Stimulated activated CD4-positive, alpha-beta T cell treated with anti-CD3 and anti-CD28 coated beads, Interleukin-15, amount 100 ng/mL, for 24 hours (primary cell): ENCODE data around the gene NBPF1.
A peak's percentile ranks its signal among the peaks of the same experiment; 100 is the strongest.
"Not testable (repeated sequence)": the region's sequence is repeated elsewhere in the genome, so short reads cannot be mapped to it uniquely, and the experiment has no call there.

Source experiments
- DNase-seq: peaks from one replicate; pipeline ENCODE4 v3.0.0-alpha.2; 2020

Gene NBPF1

GRCh38 chr1:16613185-16614147 lies at the start of gene NBPF1:
Gene NBPF1, minus strand, starts transcription at chr1:16613564.
- peak; percentile 100 for DNase-seq

GRCh38 chr1:16658234-16658633 lies 44.9 kb upstream of the NBPF1 start:
- not testable (repeated sequence) for DNase-seq

DNA sequence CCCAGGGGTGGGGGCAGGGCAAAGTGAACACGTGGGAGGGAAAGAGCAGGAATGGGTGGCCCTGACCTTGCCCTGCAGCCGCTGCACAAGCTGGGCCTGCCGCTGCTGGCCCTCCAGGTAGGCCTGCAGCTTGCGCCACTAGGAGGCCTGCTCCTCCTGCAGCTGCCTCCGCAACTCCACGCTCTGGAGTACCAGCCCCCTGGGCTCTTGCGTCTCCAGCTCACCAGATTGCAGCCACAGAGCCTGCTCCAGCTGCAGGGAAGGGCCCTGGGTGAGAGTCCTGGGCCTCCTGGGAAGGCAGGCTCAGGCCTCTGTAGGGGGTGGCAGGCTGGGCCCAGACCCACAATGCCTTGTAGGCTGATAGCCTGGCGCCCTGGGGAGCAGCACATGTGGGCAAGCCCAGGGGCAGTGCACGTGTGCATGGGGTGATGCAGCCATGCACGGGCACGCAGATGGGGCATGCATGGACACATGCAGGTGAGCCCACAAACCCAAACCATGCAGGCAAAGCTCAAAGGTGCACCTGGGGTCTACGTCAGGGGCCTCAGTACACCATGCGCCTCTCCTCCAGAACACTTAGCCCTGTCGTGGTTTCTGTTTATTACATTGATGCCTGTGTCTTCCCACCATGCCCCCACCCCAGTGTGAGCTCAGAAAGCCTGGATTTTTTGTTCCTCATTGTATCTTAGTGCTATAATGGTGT lies 43.8 kb upstream of the NBPF1 start:
- DNase-seq, result not testable (repeated sequence)

DNA sequence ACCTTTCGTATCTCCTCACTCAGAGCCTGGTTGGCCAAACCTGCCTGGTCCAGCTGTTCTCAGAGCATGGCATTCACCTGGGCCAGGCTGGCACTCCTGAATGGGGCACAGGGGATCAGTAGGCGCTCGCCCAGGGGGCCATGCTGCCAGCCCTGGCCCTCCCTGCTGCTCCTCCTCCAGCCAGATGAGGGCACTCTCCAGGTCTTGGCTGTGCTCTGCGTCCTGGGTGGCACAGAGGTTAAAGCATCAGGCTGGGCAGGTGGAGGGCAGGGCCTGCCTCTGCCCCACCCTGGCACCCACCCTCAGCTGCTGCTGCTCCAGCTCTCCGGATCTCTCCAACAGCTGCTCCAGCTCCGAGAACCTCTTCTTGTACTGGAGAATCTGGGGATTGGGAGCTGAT lies 43.2 kb upstream of the NBPF1 start:
- not testable (repeated sequence) for DNase-seq

GRCh38 chr1:16651560-16651959 lies 38.2 kb upstream of the NBPF1 start:
- not testable (repeated sequence) for DNase-seq

- not testable (repeated sequence) for DNase-seq
Measured at GRCh38 chr1:16649960-16650359, 36.6 kb upstream of the NBPF1 start.

- DNase-seq, result not testable (repeated sequence)
Measured at GRCh38 chr1:16649390-16649789, 36.0 kb upstream of the NBPF1 start.

DNA sequence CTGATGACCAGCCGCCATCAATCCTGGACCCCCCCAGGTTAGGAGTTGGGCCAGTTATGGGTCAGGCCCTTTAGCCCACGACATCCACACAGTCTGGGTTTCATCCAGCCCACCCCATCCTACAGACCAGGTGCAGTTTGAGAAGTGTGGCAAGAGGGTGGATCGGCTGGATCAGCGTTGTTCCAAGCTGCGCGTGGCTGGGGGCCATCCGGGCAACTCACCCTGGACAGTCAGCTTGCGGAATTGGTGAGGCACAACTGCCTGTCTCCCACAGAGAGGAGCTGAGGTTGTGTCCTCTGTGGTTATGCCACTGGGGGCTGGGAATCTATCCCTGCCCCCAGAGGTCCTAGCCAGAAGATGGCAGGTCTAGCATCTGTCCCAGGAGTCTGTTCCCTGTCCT lies 35.4 kb upstream of the NBPF1 start:
- not testable (repeated sequence) for DNase-seq

DNA sequence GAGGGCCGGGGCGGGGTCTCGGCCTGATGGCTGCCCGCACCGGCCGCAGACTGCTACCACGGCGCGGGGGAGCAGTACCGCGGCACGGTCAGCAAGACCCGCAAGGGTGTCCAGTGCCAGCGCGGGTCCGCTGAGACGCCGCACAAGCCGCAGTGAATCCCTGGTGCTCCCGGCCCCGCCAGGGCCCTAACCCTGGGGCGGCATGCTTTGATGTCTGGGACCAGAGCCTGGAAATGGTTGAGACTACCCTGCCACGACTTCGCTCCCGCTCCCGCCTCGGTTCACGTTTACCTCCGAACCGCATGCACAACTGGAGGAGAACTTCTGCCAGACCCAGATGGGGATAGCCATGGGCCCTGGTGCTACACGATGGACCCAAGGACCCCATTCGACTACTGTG lies 34.9 kb upstream of the NBPF1 start:
- peak; percentile 2 for DNase-seq

DNA sequence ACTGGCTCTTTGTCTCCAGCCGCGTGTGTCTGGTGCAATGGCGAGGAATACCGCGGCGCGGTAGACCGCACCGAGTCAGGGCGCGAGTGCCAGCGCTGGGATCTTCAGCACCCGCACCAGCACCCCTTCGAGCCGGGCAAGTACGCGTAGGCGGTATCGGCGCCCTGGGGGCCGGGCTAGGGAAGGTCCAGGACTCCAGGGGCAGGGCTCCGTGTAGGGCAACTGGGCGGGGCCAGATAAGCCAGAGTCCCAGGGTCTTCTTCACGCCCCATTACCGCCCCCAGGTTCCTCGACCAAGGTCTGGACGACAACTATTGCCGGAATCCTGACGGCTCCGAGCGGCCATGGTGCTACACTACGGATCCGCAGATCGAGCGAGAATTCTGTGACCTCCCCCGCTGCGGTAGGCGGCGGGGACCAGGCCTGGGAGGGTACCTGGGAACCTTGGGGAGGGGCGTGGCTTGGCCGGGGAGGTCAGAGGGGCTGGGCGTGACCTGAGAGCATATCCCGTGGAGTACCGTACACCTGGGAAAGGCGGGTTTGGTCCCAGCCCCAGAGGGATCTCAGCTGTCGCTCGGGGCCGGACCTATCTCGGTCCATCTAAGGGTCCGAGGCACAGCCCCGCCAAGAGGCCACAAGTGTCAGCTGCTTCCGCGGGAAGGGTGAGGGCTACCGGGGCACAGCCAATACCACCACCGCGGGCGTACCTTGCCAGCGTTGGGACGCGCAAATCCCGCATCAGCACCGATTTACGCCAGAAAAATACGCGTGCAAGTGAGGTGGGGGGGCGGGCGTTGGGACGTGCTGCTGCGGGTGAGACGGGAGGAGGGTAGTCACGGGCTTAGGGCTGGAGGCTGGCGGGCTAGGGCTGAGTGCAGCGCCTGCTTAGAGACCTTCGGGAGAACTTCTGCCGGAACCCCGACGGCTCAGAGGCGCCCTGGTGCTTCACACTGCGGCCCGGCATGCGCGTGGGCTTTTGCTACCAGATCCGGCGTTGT lies 34.1 kb upstream of the NBPF1 start:
- peak; percentile 53 for DNase-seq

GRCh38 chr1:16646716-16647115 lies 33.4 kb upstream of the NBPF1 start:
- peak; percentile 1 for DNase-seq

- DNase-seq, result peak; percentile 9
Measured at GRCh38 chr1:16646061-16646664, 32.8 kb upstream of the NBPF1 start.

DNA sequence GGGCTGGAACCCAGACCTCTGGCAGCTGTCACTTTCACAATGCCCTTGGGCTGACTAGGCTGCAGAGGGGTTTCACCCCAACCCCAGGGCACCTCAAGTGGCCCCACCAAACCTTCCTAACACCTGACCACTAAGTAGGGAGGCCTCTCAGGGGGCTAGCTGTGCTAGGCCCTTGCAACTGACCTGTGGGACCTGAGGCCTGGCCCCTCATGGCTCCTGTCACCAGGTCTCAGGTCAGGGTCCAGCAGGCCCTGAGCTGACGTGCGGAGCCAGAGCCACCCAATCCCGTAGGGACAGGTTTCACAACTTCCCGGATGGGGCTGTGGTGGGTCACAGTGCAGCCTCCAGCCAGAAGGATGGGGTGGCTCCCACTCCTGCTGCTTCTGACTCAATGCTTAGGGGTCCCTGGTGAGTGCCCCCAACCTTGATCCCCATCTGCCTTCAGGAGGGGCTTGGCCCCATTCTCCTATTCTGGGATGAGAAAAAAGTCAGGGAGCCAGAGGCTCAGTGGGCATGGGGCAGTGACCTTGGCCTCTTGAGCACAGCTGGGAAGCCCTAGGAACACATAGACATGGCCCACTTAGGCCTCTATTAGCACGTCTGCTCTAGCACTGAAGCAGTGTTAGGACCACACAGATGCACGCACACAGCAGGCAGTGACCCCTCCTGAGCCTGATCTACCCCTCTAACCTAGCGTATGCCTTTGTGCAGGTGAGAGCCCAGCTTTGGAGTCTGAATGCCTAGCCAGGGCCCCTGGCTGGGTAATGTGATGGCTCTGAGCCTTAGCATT lies 32.1 kb upstream of the NBPF1 start:
- not testable (repeated sequence) for DNase-seq

DNA sequence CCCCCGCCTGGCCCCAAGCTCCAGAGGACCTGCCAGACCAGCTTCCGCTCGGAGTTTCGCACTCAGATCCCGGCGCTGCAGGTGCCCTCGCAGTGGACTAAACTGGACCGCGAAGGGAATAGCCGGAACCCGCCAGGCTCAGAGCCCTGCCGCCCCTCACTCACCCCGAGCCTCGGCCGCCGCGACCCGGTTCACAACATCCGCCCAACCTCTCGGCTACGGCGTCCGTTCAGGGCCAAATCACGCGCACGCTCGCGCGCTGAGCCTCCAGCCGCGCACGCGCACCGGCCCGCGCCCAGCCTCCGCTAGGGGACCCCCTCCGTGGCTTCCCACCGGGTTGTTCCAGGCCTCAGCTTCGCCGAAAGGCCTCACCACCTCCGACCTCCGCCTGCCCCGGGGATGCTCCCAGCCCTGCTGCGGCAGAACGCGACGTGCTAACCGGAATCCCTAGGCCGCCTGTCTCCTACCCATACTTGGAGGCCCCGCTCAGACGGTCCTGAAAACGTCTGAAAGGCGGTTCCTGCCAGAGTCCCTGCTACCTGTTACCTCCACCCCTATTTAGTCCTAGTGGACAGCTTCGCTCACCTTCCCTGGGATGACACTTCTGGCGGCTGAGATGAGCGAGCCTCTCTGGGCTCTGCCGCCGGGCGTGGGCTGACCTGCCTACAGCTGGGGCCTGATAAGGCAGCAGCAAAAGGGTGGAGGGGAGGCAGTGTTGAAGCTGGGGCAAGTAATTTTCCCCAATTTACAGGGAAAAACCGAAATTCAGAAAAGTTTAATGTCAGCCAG lies 31.3 kb upstream of the NBPF1 start:
- peak; percentile 100 for DNase-seq

- no peak for DNase-seq
Measured at GRCh38 chr1:16644193-16644481, 30.8 kb upstream of the NBPF1 start.

DNA sequence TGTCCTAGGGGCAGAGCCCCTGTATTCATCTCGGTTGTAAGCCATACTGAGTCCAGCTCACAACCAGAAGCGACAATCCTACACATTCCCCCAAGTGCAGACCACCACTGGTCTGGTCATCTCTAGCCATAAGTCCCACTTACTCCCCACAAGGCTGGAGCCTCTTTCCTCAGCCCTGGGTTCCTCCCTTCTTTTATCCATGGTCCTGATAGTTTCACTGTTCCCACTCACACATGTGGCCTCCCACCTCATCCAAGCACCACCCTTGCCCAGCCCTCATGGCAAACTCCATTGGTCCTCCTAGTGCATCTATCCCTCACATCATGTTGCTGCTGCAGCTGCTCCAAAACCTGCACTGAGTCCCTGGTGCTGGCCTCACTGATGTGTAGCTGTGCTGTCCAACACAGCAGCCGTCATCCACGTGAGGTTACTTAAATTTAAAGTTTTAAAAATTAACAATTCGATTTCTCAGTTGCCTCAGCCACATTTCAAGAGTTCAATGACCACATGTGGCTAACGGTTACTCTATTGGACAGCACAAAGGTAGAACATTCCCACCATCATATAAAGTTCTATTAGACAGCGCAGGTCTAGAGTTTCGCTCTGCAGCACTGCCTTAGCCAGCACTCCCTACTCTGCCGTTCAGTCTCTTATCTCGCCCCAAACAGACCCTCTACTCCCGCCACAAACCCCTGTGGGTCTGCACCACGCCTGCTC lies 30.3 kb upstream of the NBPF1 start:
- DNase-seq, result peak; percentile 27

DNA sequence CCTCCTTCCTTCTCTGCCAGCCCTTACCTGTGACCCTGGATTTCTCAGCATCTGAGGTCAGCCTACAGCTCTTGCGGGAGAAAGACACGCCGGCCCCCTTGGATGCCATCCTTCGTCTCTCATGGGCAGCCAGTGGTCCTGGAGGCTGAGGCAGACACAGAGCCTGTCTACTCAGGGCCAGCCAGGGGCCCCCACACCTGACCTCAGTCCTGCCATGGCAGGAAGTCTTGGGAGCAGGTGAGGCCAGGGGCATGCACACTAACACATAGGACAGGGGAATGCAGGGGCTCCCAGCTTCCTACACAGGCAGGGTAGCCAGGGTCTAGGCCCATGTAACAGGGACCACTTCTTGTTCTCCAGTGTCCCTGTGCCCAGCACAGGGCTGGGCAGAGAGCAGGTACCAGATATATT lies 29.6 kb upstream of the NBPF1 start:
- peak; percentile 12 for DNase-seq

- not testable (repeated sequence) for DNase-seq
Measured at GRCh38 chr1:16642025-16642966, 28.9 kb upstream of the NBPF1 start.
